ENCODE data around the gene HAUS8. TPM values are rescaled to one million over a fixed set of nuclear protein-coding genes. Genes with fewer than 3 reads are reported as not detected.

Gene HAUS8
- total RNA-seq, 1 experiment from 2014 or later: 30.6 TPM

DNA sequence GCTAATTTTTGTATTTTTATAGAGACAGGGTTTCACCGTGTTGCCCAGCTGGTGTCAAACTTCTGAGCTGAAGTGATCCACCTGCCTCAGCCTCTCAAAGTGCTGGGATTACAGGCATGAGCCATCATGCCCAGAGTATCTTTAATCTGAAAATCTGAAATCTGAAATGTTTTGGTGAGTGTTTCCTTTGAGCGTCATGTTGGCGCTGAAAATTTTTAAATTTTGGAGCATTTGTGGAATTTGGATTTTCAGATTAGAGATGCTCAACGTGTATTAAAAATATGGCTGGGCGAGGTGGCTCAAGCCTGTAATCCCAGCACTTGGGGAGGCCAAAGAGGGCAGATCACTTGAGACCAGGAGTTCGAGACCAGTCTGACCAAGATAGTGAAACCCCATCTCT is 43.5 kb downstream of the HAUS8 start:
- Mint-ChIP-seq H3K4me1 (ENCODE audit: low read depth, unreplicated experiment) (no peaks in the 10 kb centered on the region), H3K27me3 (ENCODE audit: insufficient read depth, unreplicated experiment) (peaks cover 7% of the 10 kb centered on the region), H3K36me3 (ENCODE audit: insufficient read depth, unreplicated experiment) (no peaks in the 10 kb centered on the region), H3K4me3 (ENCODE audit: unreplicated experiment) (no peak overlapping the region), H3K27ac (ENCODE audit: unreplicated experiment) (no peak overlapping the region), H3K9me3 (ENCODE audit: unreplicated experiment) (no peaks in the 10 kb centered on the region)
- Histone ChIP-seq H3K36me3 (ENCODE audit: control insufficient read depth, insufficient read depth, low read length) (no peaks in the 10 kb centered on the region), H3K9me3 (no peaks in the 10 kb centered on the region), H3K27me3 (replicated peaks; ENCODE audit: control insufficient read depth, insufficient read depth, low read length) (no peaks in the 10 kb centered on the region), H3K4me3 (ENCODE audit: low read depth, low read length) (no peak overlapping the region), H3K4me1 (no peaks in the 10 kb centered on the region)
- ChIA-PET POLR2A (no interaction called here), CTCF (no interaction called here)
- TF ChIP-seq, protein P1, sequence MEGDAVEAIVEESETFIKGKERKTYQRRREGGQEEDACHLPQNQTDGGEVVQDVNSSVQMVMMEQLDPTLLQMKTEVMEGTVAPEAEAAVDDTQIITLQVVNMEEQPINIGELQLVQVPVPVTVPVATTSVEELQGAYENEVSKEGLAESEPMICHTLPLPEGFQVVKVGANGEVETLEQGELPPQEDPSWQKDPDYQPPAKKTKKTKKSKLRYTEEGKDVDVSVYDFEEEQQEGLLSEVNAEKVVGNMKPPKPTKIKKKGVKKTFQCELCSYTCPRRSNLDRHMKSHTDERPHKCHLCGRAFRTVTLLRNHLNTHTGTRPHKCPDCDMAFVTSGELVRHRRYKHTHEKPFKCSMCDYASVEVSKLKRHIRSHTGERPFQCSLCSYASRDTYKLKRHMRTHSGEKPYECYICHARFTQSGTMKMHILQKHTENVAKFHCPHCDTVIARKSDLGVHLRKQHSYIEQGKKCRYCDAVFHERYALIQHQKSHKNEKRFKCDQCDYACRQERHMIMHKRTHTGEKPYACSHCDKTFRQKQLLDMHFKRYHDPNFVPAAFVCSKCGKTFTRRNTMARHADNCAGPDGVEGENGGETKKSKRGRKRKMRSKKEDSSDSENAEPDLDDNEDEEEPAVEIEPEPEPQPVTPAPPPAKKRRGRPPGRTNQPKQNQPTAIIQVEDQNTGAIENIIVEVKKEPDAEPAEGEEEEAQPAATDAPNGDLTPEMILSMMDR (IDR thresholded peaks at IDR 0.05; ENCODE audit: insufficient read depth in 1 of 2, low read depth in 1 of 2, low read length in 1 of 2, severe bottlenecking in 1 of 2, unreplicated experiment in 1 of 2): no peak
- DNase-seq: no peak
- BruUV-seq (replicated peaks): no TSS peak
- intact Hi-C loops (cut with micrococcal nuclease; ENCODE audit: unreplicated experiment): no loop called here

DNA sequence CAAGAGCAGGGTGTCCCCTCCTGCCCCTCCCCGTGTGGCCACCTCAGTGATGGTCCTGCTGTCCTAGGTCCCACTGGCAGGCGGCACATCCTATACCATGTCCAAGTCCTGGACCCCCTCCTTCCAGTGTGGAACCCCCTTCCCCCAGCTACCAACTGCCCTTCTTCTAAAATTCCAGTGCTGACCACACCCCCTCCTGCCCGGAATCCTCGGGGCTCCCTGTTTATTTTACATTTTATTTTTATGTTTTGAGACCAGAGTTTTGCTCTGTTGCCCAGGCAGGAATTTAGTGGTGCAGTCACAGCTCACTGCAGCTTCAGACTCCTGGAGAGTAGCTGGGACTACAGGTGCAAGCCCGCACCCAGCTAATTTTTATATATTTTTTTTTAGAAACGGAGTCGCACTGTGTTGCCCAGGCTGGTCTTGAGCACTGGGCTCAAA is 47.7 kb downstream of the HAUS8 start:
- no peaks in the 10 kb centered on the region for H3K36me3 ChIP-seq (ENCODE audit: control insufficient read depth, insufficient read depth, low read length)
- Mint-ChIP-seq H3K27ac (ENCODE audit: unreplicated experiment) (no peak overlapping the region), H3K4me1 (ENCODE audit: low read depth, unreplicated experiment) (peaks cover 7% of the 10 kb centered on the region), H3K9me3 (ENCODE audit: unreplicated experiment) (no peaks in the 10 kb centered on the region), H3K4me3 (ENCODE audit: unreplicated experiment) (peak overlapping the region; percentile 53), H3K36me3 (ENCODE audit: insufficient read depth, unreplicated experiment) (peaks cover 4% of the 10 kb centered on the region), H3K27me3 (ENCODE audit: insufficient read depth, unreplicated experiment) (peaks cover 10% of the 10 kb centered on the region)
- no peak overlapping the region for H3K4me3 ChIP-seq (ENCODE audit: low read depth, low read length)
- peaks cover 4% of the 10 kb centered on the region; the same call in 1 of the 2 replicates for H3K4me1 ChIP-seq
- DNase-seq: no peak
- no peaks in the 10 kb centered on the region for H3K9me3 ChIP-seq
- BruUV-seq (replicated peaks): no TSS peak
- ChIA-PET CTCF (no interaction called here), POLR2A (no interaction called here)
- intact Hi-C loops (cut with micrococcal nuclease; ENCODE audit: unreplicated experiment): no loop called here
- no peaks in the 10 kb centered on the region for H3K27me3 ChIP-seq (replicated peaks; ENCODE audit: control insufficient read depth, insufficient read depth, low read length)
- TF ChIP-seq, protein P1 (IDR thresholded peaks at IDR 0.05; ENCODE audit: insufficient read depth in 1 of 2, low read depth in 1 of 2, low read length in 1 of 2, severe bottlenecking in 1 of 2, unreplicated experiment in 1 of 2): no peak

DNA sequence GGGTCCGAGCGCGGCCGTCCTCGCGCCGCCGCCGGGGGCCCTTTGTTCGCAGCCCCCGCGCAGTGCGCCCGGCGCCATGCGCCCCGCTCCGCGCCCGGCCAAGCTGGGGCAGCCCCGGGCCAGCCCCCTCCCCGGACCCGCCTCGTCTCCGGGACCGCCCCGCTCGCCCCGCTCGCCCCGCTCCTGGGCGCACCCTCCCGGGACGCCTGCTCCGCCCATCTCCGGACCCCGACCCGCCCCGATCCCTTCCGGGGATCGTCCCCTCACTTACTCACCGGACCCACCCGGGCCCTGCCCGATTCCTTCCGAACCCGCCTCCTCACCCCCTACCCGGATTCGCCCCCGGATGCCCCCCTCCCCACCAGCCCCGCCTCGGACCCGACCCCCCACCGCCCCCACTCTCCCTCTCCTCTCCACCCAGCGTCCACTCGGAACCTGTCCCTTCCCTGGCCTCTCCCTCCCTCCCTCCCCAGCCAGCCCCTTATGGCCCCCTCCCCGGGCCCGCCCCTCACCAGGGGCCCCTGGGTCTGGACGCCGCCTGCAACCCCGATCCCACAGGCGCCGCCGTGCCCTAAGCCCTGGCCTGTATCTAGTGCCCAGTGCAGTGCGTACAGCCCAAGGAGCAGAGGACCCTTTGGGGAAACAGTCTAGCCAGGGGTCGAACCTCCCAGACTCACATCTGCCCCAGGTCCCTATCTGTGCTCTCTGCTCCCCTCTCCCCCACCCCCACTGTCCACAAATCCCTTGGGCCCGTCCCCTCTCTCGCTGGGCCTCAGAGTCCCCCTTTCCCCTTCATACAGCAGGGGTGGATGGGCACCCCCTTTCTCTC is 48.3 kb downstream of the HAUS8 start, which contains the start of gene CPAMD8:
CPAMD8 (minus strand) TSS at position 105 of the 829 bp plus-strand sequence. CDS start 168 bp downstream, outside the sequence.
- H3K27me3 ChIP-seq (replicated peaks; ENCODE audit: control insufficient read depth, insufficient read depth, low read length): no peaks in the 10 kb centered on the region
- Mint-ChIP-seq H3K36me3 (ENCODE audit: insufficient read depth, unreplicated experiment) (peaks cover 4% of the 10 kb centered on the region), H3K9me3 (ENCODE audit: unreplicated experiment) (no peaks in the 10 kb centered on the region), H3K4me1 (ENCODE audit: low read depth, unreplicated experiment) (peaks cover 7% of the 10 kb centered on the region), H3K27ac (ENCODE audit: unreplicated experiment) (peak within 1 kb of the TSS; percentile 4), H3K4me3 (ENCODE audit: unreplicated experiment) (peak within 1 kb of the TSS; percentile 69), H3K27me3 (ENCODE audit: insufficient read depth, unreplicated experiment) (peaks cover 7% of the 10 kb centered on the region)
- peaks cover 9% of the 10 kb centered on the region; the same call in 1 of the 2 replicates for H3K4me1 ChIP-seq
- peak within 1 kb of the TSS; percentile 45 for H3K4me3 ChIP-seq (ENCODE audit: low read depth, low read length)
- ChIA-PET POLR2A (no interaction called here), CTCF (no interaction called here)
- no peaks in the 10 kb centered on the region for H3K36me3 ChIP-seq (ENCODE audit: control insufficient read depth, insufficient read depth, low read length)
- TF ChIP-seq, protein P1 (IDR thresholded peaks at IDR 0.05; ENCODE audit: insufficient read depth in 1 of 2, low read depth in 1 of 2, low read length in 1 of 2, severe bottlenecking in 1 of 2, unreplicated experiment in 1 of 2): no peak
- H3K9me3 ChIP-seq: no peaks in the 10 kb centered on the region
- no peak for DNase-seq
- no TSS peak for BruUV-seq (replicated peaks)
- intact Hi-C loops (cut with micrococcal nuclease; ENCODE audit: unreplicated experiment): no loop called here
